Karpas-422 (cell line): Measurements from ENCODE around the gene AP5B1. TPM values are rescaled to one million over a fixed set of nuclear protein-coding genes. Genes with fewer than 3 reads are reported as not detected.
"Not testable (repeated sequence)": the region's sequence is repeated elsewhere in the genome, so short reads cannot be mapped to it uniquely, and the experiment has no call there.

Source experiments
- DNase-seq: peaks from one replicate; pipeline ENCODE4 v3.0.0-alpha.2; 2015
- H2AFZ ChIP-seq: fragments of 200-600 bp; sonication (generic); 2 replicates; pipeline ENCODE4 v1.6.1; 2014; ENCODE audit warnings: antibody characterized with exemption, low read length, mixed read lengths
- H3K27ac ChIP-seq: fragments of 200-600 bp; sonication (generic); 2 replicates; pipeline ENCODE4 v1.5.1; 2014; ENCODE audit warnings: mild to moderate bottlenecking, low read length, moderate library complexity
- H3K27me3 ChIP-seq: fragments of 200-600 bp; sonication (generic); 2 replicates; pipeline ENCODE4 v1.6.1; 2014; ENCODE audit warnings: low read length, mixed read lengths
- H3K36me3 ChIP-seq: fragments of 200-600 bp; sonication (generic); 2 replicates; pipeline ENCODE4 v1.6.1; 2014; ENCODE audit warnings: low read length, mixed read lengths; ENCODE audit not compliant: insufficient read depth
- H3K4me1 ChIP-seq: fragments of 200-600 bp; sonication (generic); 2 replicates; pipeline ENCODE4 v1.6.1; 2014; ENCODE audit warnings: mild to moderate bottlenecking, low read length, mixed read lengths
- H3K4me2 ChIP-seq: fragments of 200-600 bp; sonication (generic); 2 replicates; pipeline ENCODE4 v1.6.1; 2014; ENCODE audit warnings: low read length, low read depth, mild to moderate bottlenecking; ENCODE audit not compliant: poor library complexity, severe bottlenecking
- H3K4me3 ChIP-seq: fragments of 200-600 bp; sonication (generic); 2 replicates; pipeline ENCODE4 v1.5.1; 2014; ENCODE audit warnings: mild to moderate bottlenecking, antibody characterized with exemption, low read length, mixed read lengths
- H3K79me2 ChIP-seq: fragments of 200-600 bp; sonication (generic); 2 replicates; pipeline ENCODE4 v1.6.1; 2014; ENCODE audit warnings: mild to moderate bottlenecking, low read length, mixed read lengths
- H3K9ac ChIP-seq: fragments of 200-600 bp; sonication (generic); 2 replicates; pipeline ENCODE4 v1.6.0; 2014; ENCODE audit warnings: low read length
- H3K9me2 ChIP-seq: fragments of 200-600 bp; sonication (generic), shearing (Covaris generic); replicated peaks from 2 replicates; pipeline ENCODE4 v1.6.0; 2014; ENCODE audit warnings: mild to moderate bottlenecking, low read length, moderate library complexity; ENCODE audit not compliant: insufficient read depth
- H3K9me3 ChIP-seq: fragments of 300-700, 200-600 bp; sonication (generic); 2 replicates; pipeline ENCODE4 v1.6.1; 2014; ENCODE audit warnings: low read length, mixed read lengths
- H4K20me1 ChIP-seq: fragments of 200-600 bp; sonication (generic); 2 replicates; pipeline ENCODE4 v1.6.1; 2014; ENCODE audit warnings: mild to moderate bottlenecking, antibody characterized with exemption, low read length, low read depth; ENCODE audit not compliant: insufficient read depth
- total RNA-seq: library from RNA; depleted of rRNA; stranded (reverse); fragments of >200 nt; shearing (Covaris generic); gene quantifications from 2 replicates; pipeline ENCODE4 v1.2.3, GENCODE V29; 2014; ENCODE audit warnings: low replicate concordance

Gene AP5B1
- total RNA-seq, 1 experiment from 2014 or later = 11.1 TPM

DNA sequence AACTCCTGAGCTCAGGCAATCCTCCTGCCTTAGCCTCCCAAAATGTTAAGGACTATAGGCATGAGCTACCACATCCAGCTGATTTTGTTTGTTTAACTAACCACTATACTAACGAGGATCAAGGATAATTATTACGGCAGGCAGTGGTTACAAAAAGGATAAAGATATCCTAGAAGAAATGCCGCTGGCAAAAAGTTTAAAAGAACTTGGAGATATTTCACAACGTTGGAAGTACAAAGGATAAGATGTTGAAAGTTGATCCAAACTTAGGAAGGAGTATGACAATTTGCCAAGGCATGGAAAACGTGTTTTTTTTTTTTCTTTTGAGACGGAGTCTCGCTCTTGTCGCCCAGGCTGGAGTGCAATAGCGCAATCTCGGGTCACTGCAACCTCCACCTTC, 13.4 kb downstream of the AP5B1 start:
- Histone ChIP-seq H3K9me3 (no peaks in the 10 kb centered on the region), H3K9ac (no peak overlapping the region), H3K4me2 (no peak overlapping the region), H3K27me3 (no peaks in the 10 kb centered on the region), H3K4me1 (no peaks in the 10 kb centered on the region), H2AFZ (no peak overlapping the region), H3K9me2 (no peaks in the 10 kb centered on the region), H3K36me3 (no peaks in the 10 kb centered on the region), H3K79me2 (no peaks in the 10 kb centered on the region), H4K20me1 (no peaks in the 10 kb centered on the region), H3K4me3 (no peak overlapping the region), H3K27ac (no peak overlapping the region)
- no peak for DNase-seq

DNA sequence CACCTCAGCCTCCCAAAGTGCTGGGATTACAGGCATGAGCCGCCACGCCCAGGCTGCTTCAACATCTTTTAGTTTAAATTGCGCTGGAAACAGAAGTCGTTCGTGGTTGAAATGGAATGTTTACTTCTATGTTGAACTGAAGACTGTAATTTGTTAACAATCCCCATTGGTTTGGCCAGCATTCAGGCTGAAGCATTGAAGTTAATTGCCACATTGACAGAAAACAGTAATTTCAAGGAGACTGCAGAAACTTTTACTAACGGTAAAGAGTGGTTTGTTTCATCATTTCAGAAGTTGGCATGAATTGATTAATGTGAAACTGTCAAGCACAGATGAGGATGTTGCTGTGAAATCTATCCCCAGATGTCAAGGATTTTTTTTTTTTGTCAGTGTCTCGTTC, 14.2 kb downstream of the AP5B1 start:
- Histone ChIP-seq H3K27ac (no peak overlapping the region), H3K4me1 (no peaks in the 10 kb centered on the region), H3K36me3 (no peaks in the 10 kb centered on the region), H3K79me2 (no peaks in the 10 kb centered on the region), H3K4me3 (no peak overlapping the region), H4K20me1 (no peaks in the 10 kb centered on the region), H2AFZ (no peak overlapping the region), H3K9me3 (no peaks in the 10 kb centered on the region), H3K9ac (no peak overlapping the region), H3K27me3 (no peaks in the 10 kb centered on the region), H3K9me2 (no peaks in the 10 kb centered on the region), H3K4me2 (no peak overlapping the region)
- DNase-seq = no peak

DNA sequence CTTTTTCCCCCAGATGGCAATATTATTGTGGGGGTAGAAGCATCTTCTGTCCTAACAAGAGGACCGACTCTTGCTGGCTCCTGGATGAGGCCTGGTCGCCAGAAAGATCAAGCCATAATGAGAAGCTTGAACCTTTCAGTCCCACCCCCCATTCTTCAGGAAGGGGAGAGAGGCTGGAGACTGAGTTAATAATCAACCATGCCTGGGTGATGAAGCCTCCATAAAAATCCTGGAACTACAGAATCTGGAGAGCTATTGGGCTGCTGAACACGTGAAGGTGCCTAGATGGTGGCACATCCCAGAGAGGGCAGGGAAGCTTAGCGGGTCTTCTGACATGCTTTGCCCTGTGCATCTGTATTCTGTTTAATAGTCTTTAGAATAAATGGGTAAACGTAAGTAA, 16.3 kb downstream of the AP5B1 start:
- Histone ChIP-seq H3K27ac (no peak overlapping the region), H4K20me1 (no peaks in the 10 kb centered on the region), H3K4me2 (no peak overlapping the region), H3K9ac (no peak overlapping the region), H3K9me3 (no peaks in the 10 kb centered on the region), H2AFZ (no peak overlapping the region), H3K9me2 (no peaks in the 10 kb centered on the region), H3K4me1 (no peaks in the 10 kb centered on the region), H3K79me2 (no peaks in the 10 kb centered on the region), H3K4me3 (no peak overlapping the region), H3K27me3 (no peaks in the 10 kb centered on the region), H3K36me3 (no peaks in the 10 kb centered on the region)
- DNase-seq = no peak

- H4K20me1 ChIP-seq, H3K4me3 ChIP-seq, H3K9me3 ChIP-seq, DNase-seq, H3K4me1 ChIP-seq, H3K79me2 ChIP-seq, H3K9ac ChIP-seq, H2AFZ ChIP-seq, H3K4me2 ChIP-seq, H3K9me2 ChIP-seq, H3K27ac ChIP-seq, H3K36me3 ChIP-seq, H3K27me3 ChIP-seq: not testable (repeated sequence)
These were observed 18.0 kb downstream of the AP5B1 start for GRCh38 chr11:65762816-65763215.

GRCh38 chr11:65762169-65762568, 18.6 kb downstream of the AP5B1 start:
- not testable (repeated sequence) for H3K9me2 ChIP-seq, H3K4me2 ChIP-seq, H3K27me3 ChIP-seq, H3K79me2 ChIP-seq, H3K9me3 ChIP-seq, H3K4me3 ChIP-seq, H2AFZ ChIP-seq, H3K9ac ChIP-seq, H4K20me1 ChIP-seq, DNase-seq, H3K4me1 ChIP-seq, H3K36me3 ChIP-seq, H3K27ac ChIP-seq

GRCh38 chr11:65745049-65745448, 35.7 kb downstream of the AP5B1 start:
- Histone ChIP-seq H3K9me2 (no peaks in the 10 kb centered on the region), H2AFZ (no peak overlapping the region), H3K9ac (no peak overlapping the region), H3K4me1 (peaks cover 8% of the 10 kb centered on the region), H4K20me1 (no peaks in the 10 kb centered on the region), H3K4me3 (no peak overlapping the region), H3K27me3 (no peaks in the 10 kb centered on the region), H3K9me3 (no peaks in the 10 kb centered on the region), H3K36me3 (no peaks in the 10 kb centered on the region), H3K4me2 (no peak overlapping the region), H3K79me2 (no peaks in the 10 kb centered on the region), H3K27ac (no peak overlapping the region)
- DNase-seq = no peak

GRCh38 chr11:65744699-65745042, 36.1 kb downstream of the AP5B1 start:
- DNase-seq = no peak
- no peaks in the 10 kb centered on the region for H3K27me3 ChIP-seq
- H3K27ac ChIP-seq = no peak overlapping the region
- H3K4me2 ChIP-seq = no peak overlapping the region
- no peak overlapping the region for H2AFZ ChIP-seq
- H3K9me3 ChIP-seq = no peaks in the 10 kb centered on the region
- H3K4me3 ChIP-seq = no peak overlapping the region
- no peaks in the 10 kb centered on the region for H4K20me1 ChIP-seq
- no peaks in the 10 kb centered on the region for H3K36me3 ChIP-seq
- H3K9ac ChIP-seq = no peak overlapping the region
- no peaks in the 10 kb centered on the region for H3K9me2 ChIP-seq
- H3K79me2 ChIP-seq = no peaks in the 10 kb centered on the region
- peaks cover 8% of the 10 kb centered on the region for H3K4me1 ChIP-seq

- DNase-seq = peak; percentile 61
- Histone ChIP-seq H3K4me2 (no peak overlapping the region), H3K9me2 (no peaks in the 10 kb centered on the region), H3K4me1 (peaks cover 8% of the 10 kb centered on the region), H3K27ac (no peak overlapping the region), H4K20me1 (no peaks in the 10 kb centered on the region), H3K79me2 (no peaks in the 10 kb centered on the region), H2AFZ (no peak overlapping the region), H3K4me3 (no peak overlapping the region), H3K27me3 (no peaks in the 10 kb centered on the region), H3K9me3 (no peaks in the 10 kb centered on the region), H3K36me3 (no peaks in the 10 kb centered on the region), H3K9ac (no peak overlapping the region)
These were observed 36.6 kb downstream of the AP5B1 start for GRCh38 chr11:65744026-65744698.

GRCh38 chr11:65743681-65744025, 37.1 kb downstream of the AP5B1 start:
- Histone ChIP-seq H3K9me2 (no peaks in the 10 kb centered on the region), H3K27me3 (no peaks in the 10 kb centered on the region), H3K79me2 (no peaks in the 10 kb centered on the region), H3K4me3 (no peak overlapping the region), H3K9ac (no peak overlapping the region), H2AFZ (no peak overlapping the region), H3K9me3 (no peaks in the 10 kb centered on the region), H3K27ac (no peak overlapping the region), H3K4me2 (no peak overlapping the region), H3K36me3 (no peaks in the 10 kb centered on the region), H4K20me1 (no peaks in the 10 kb centered on the region), H3K4me1 (peaks cover 8% of the 10 kb centered on the region)
- no peak for DNase-seq
